ENCODE data around the gene CHST15.

CHST15 gene

DNA sequence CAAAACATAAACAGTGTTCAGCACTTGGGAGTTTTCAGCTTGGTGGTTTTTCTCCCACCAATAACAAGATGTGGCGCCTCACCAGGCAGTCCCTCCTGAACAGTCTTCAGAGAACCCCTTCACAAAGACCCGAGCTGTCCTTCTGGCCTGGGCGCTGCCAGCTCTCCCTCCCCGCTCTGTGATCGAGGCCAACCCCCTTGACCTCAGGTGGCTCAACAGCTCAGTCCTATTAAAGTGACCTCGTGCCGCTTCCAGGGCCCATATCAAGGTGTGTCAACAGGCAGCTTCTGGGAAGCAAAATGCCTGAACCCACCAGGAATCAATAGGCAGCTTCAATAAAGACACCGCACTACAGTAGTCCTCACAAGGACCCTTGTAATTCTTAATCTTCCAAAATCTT is 63.3 kb downstream of the CHST15 start:
- no peak for DNase-seq (ENCODE audit: low read depth, low spot score)

DNA sequence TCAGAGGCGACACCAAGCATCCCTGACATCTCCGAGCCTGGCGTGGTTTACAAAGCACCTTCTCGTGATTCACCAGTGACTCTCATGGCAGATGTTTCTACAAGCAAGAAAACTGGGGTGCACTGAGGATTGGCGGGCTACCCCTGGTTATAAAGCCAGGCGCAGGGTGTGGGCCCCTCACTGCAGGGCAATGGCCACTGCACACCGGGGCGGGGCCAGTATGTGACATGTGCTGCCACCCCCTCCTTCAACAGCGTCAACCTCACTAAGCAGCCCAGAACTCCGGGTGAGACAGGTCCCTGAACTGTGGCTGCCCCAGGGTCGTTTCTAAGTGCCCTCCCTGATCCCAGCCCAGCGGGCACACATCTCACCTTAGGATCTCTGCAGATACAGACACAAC is 63.8 kb downstream of the CHST15 start:
- no peak for DNase-seq (ENCODE audit: low read depth, low spot score)

DNA sequence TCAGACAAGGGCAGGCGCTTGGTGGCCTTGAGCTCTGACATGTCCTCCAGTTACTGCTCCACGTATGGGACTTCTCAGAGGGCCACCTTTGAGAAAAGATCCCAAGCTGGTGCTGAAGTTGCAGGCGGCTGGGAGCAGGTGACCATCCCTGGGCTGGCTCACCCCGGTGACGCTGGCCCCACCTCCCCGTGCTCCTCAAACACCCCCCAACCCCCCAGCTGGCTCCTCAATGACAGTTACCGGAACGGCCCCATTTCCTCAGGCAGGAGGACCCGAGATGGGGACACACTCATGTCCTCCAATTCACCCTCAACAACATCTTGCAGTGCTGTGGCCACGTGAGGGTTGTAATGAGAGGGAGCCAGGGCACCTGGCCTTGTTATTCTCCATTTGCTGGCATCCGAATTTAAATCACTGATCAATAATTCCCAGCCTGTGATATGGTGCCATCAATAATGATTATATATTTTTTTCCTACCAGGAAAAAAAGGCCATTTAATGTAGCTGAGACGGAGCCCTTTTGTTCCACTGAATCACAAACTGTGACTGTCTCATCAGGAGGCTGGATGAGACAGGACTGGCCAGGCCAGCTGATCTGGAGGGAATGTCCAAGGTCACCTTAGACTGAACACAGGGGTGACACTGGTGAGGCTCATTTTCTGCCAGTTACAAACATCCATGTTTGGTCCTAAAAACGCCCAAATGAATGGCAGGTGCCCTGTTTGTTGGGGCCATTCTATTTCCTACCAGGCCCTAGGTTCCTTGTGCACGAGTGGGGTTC is 64.5 kb downstream of the CHST15 start:
- DNase-seq (ENCODE audit: low read depth, low spot score): no peak

DNA sequence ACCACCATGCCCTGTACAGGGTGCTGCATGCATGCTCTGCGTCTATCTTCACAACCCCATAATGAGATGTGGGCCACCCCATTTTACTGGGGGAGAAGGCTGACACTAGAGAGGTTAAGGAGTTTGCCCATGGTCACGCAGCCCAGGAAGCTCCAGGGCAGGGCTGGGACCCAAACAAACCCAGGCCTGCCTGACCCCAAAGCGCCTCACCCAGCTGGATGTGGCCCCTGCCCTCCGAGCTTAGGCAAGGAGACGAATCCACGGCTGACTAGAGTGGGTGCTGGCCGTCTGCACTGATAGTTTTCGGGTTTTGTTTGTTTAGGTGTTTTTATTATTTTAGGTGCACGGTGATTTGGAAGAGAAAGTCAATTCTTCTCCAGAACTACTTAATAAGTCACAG is 65.7 kb downstream of the CHST15 start:
- no peak for DNase-seq (ENCODE audit: low read depth, low spot score)

DNA sequence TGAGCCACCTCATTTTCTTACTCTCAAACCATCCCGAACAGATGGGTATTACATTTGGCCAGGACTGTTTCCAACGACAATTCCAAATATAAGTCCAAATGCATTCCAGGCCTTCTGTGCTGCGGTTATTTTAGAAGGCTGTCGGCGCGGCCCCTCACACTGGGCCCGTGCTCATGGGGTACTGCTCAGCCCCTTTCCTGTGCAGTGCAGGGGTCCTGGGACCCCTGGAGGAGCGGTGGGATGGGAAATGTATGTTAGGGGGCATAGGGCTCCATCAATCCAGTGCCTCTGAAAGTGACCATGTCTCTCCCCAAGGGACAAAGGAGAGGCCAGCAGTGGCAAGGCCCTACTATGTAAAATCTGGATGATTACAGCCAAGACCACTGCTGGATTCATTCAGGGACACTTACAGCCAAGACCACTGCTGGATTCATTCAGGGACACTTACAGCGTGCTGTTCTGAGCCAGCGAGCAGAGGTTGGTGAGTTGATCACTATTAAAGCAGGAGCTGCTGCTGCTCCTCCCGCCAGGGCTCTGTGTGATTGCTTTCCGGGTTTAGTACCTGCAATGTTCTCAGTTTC is 66.3 kb downstream of the CHST15 start:
- no peak for DNase-seq (ENCODE audit: low read depth, low spot score)

DNA sequence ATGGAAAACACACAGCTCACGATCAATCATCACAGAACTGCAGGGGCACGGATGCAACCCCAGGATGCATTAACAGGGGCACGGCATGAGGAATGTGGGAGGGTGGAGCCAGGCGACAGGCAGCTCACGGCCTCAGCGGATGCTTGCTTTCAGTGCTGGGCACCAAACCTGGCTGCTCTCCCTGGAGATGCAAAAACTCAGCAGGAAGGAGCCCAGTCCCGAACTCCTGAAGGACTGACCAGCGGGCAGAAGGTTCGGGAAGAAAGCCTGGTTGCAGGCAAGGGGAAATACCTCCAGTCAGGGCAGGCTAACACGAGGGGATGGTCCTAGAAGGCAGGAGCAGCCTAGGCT is 66.8 kb downstream of the CHST15 start:
- DNase-seq (ENCODE audit: low read depth, low spot score): no peak

DNA sequence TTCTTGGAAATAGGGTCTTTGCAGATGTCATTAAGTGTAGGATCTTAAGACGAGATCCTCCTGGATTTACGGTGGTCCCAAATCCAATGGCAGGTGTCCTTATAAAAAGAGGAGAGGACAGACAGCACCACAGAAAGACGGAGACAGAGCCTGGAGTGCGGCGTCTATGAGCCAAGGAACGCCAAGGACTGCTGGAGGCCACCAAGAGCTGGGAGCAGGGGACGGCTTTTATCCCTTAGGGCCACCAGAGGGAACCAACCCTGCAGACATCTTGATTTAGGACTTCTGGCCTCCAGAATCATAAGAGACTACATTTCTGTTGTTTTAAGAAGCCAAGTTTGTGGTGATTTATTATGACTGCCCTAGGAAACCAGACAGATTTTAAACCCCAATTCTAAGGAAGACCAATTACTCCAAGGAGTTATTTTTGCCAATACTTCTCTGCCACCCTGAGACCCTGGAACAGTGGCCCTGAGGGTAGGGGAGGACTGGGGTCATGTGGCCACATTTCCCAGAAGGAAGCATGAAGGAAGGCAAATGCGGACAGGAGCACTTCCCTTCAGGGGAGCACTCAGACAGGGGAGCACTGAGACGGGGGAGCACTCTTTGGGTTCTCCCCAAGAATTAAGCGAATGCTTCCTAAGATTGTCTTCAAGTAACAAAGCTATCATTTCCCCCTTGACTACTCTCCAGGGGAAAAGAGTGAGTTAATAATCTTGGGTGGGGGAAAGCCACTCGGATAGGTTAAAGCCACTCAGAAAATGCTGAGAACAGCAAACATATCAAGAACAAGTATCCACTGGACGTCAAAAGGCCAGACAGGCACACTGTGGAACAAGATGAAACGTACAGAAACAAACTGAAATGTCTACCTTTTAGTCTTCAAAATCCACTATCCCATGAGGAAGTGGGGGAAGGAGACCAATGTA is 67.5 kb downstream of the CHST15 start:
- DNase-seq (ENCODE audit: low read depth, low spot score): no peak

DNA sequence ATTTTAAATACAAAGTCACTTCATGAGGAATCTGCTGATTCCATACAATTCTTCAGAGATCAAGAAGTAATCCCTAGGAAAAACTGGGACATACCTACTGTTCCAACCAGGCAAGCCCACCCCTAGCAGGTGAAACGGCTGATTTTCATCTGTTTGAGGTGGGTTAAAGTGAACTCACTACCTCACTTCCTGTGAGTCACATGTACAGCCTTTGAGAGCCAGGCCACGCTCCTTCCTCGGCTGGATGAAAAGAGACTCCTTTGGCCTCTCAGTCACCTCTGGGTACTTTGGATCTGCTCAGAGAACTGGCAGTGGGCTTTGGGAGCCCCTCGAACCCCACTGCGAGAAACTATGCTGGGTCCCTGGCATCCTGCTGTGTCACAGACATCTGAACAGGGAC is 68.2 kb downstream of the CHST15 start:
- DNase-seq (ENCODE audit: low read depth, low spot score): no peak

DNA sequence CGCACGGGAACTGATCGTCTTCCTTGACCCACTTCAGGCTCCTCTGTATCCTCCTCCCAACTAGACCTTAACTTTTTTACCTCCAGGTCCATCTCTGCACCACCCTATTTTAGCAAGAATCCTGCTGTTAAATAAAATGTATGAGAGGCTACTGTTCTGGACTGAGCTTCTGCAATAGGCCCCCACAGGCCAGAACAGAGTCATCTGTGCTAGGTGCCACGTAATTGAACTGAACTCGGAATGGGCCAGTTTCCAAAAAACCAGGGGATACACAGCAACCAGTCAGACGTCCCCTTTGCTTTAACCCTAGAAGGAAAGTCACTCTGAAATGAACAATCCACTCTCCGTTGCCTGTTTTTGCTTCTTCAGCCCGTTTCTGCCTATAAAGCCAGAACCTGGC is 71.3 kb downstream of the CHST15 start:
- no peak for DNase-seq (ENCODE audit: low read depth, low spot score)

DNA sequence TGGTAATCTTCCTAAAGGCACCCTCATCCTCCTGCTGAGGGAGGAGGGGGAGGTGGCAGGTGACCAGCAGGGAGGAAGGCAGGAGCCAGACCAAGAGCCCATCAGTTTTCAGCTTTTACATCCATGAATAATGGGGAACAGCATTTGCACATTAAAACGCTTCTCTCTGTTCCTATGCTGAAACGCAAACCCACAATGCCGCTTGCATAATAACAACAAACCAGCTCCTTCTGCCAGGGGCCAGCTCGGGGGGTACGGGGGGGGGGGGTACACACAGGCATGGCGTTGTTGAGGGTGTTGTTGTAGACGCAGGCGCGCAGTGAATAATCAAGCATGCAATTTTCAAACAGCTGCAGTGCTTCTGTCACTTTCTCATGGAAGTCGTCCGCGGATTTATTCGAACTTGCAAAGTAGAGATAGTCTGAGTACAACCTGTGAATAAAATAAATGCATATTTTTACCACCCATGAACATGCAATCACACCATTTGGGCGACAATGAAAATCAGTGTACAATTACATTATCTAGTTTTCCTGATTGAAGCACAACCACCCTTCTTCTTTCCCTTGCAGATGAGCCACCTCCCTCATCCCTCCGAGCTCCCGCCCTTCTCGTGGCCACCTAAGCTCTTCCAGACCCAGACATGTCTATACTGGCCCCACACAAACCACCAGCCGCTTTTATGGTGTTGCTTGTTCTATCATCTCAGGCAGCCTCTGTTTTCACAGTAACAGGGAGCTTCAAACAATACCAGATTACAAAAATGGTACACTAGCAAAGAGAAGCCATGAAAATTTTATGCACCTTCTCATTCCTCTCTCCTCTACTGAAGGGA is 72.2 kb downstream of the CHST15 start:
- DNase-seq (ENCODE audit: low read depth, low spot score): no peak

DNA sequence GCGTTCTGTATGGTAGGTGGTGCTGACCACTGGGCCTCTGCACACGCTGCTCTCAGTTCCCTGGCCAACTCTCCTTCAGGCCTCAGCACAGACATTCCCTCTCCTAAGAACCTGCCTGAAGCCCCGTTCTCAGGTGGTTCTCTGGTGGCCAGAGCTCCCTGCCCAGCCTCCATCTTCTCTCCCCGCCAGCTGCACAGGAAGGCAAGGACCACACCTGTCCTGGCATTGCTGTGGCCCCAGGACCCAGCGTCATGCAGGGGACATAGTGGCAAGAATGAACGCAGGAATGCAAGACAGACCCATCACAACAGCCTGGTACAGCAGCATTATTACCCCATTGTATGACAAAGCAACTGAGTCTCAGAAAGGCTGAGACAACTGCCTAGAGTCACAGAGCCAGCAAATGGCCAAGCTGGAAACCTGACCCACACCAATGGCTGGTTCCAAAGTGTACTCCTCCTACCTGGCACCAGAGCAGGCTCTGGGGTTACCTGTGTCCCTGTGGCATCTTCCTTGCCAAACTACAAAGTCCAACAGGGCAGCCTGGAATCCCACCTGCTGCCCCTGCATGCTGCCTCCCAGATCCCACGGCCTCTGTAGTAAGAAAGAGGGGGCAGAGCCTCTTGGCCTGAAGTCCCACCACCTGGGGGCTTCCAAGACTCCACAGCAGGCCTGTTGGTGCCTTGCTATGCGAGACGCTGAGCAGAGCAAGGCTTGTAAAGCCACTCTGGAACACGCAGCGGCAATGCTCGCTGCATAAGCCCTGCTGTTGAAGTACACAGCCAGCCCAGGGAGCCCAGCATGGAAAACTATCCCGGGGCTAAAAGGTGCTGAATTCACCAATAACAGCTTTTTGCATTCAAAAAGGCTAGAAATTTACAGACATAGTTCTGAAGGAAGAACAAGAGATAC is 73.3 kb downstream of the CHST15 start:
- no peak for DNase-seq (ENCODE audit: low read depth, low spot score)

DNA sequence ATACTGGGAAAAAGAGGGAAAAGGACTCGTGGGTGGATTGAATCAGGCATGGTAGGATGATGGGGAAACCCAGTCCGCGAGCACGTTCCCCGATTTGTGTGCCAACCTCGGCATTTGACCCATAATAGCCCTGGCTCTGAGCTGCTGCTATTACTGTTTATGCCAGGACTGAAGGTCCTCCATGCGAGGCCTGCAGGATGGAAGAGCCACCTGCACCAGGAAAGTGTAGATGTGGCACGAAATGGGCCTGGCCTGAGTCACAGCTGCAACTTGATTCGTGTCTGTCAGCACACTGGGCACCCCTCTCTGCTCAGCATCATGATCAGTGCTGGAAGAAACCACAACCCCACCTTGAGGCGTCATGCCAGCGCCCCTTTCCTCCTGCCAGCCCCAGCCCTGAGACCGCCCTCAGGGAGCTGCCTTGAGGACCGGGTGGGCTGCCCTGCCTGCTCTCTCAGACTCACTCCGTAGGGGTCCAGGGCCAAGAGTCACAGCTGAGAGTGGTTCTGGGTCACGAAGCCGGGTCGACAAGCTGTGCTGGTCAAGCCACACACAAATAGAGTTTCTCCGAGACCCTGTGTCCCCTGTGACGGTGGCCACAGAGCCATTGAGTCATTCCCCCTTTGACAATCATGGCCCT is 74.4 kb downstream of the CHST15 start:
- DNase-seq (ENCODE audit: low read depth, low spot score): no peak

DNA sequence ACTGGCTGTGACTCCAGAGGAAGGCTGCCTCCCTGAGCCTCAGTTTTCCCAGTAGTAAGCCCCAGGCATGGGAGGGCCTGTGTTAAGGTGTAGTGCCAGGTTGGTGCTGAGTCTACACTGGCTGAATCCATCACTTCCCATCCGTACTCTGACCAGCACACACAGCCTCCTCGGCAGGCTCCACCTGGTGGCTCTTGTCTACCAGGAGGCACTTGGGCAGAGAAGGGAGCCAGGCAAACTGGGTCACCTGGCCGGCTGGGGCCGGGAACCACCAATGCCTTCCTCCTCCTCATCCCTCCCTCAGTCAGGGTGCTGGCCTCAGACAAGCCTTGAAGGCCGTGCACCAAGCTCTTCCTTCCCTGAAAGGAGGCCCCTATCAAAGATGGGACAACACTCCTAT is 75.7 kb downstream of the CHST15 start:
- no peak for DNase-seq (ENCODE audit: low read depth, low spot score)

DNA sequence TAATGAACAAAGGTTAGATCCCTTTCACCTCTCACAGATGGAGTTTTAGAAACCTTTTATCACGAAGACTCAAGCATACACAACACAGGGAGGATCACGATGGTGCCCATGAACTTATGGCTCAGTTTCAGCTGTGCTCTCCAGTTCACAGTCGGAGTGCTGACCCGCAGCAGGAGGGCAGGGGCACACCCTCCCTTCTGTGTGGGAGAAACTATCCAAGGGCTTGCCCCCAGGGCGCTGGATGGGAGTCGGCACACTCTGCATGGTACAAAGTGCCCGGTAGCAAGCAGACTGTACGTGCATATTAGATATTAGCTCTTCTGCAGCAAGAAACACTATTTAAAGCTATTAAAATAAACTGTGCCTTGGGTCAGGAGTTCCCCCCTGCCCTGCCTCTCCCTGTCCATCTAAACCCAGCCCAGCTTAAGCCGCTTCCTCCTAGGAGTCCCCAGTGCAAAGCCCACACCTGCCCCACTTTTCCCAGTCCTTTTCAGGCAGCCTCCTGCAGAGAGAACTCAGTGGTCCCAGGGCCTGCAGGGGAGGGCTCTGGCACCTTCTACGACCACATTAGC is 76.5 kb downstream of the CHST15 start:
- DNase-seq (ENCODE audit: low read depth, low spot score): no peak

DNA sequence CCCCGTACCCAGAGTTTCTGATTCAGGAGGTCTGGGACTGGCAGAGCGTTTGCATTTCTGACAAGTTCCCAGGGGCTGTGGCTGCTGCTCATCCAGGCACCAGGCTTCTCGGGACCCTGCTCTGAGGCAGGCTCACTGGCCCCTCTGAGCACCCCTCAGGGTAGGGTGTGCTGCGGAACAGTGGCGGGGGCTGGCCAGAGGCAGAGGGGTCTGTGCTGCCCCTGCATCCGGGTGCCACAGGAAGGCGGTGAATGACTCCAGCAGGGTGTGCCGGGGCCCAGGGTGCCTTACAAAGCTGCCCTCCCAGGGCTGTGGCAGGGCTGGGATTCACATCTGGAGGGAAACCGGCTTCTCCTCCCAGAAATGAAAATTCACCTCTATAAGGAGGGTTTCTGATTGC is 77.4 kb downstream of the CHST15 start:
- DNase-seq (ENCODE audit: low read depth, low spot score): no peak

DNA sequence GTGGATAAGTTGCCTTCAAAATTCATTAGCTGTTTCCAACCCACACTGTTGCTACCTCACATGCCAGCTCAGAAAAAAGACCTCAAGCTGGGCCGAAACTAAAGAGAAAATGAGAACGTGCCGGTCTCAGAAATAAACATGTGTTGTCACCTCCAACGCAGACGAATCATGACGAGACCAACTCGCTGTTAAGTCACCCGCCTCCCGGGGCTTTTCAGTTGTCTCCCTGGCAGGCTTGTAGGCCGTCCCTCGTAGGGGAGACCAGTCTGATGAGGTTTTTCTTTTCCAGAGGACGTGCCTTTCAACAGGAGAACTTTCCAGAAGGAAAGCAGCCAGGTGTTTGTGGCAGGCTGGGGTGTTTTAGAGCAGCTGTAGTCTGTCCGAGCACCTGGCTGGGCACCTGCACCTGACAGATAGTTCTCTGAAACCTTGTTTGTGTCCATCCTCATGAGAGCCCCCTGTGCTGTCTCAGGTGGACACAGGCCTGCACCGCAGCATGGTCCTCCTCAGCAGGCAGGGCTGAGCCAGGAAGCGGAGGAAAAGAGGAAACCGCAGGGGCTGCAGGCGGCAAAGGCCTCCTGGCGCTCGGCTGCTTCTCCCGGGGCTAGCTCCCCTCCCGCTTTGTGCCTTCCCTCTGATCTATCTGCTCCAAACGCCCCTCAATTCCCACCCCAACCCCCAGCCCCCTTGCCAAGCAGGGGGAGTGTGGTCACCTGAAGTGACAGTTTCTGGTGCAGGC is 78.8 kb downstream of the CHST15 start:
- DNase-seq (ENCODE audit: low read depth, low spot score): no peak

DNA sequence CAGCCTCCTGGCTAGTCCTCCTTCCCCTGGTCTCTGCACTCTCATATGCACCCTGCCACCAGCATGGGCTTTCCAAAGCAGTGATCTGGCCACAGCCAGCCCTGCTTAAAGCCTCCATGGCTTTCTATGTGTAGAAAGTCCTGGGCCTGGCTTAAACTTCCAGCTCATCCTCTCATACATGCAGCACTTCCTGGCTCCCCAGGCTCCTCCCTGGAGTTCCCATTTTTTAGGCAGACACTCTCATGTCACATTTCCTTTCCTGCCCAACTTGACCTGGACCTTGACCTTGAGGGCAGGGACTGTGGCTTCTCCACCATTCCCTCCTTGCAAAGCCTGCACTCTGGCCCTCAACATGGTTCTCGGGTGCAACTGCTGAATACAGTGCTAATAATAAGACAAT is 79.5 kb downstream of the CHST15 start:
- DNase-seq (ENCODE audit: low read depth, low spot score): no peak

DNA sequence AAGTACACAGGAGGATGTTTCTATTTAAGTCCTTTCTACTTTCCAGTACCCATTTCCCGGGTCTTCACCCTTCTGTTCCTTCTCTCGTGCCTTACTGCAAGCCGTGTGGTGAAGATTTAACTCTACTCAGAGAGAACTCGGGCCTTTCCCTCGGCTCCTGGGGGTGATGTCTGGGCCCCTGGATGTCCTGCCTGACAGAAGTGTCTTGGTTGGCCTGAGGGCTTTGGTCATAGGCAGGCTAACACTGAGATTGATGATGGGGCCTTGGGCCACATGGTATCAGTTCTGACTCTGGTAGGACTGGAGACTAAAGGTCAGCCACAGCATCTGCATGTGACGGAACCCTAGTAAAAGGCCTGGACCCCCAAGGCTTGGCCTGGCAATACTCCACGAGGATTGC is 80.4 kb downstream of the CHST15 start:
- DNase-seq (ENCODE audit: low read depth, low spot score): no peak

DNA sequence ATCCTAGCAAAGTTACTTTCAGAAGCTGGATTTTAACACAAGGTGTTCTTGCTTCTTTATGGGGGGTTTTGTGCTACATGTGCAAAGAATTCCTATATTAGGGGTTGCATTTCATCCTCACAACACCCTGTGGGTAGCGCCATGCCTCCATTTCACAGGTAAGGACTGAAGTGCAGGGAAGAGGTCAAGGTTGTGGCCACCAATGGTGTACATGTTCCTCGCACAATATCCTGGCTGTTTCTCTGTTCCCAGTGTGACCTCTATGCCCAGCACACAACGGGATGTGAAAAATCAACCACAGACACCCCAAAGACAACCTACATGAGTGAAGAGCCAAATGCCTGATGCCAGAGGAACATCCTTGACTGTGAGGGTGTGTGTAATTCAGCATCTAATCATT is 80.8 kb downstream of the CHST15 start:
- DNase-seq (ENCODE audit: low read depth, low spot score): no peak
